Right forelimb (tissue), 1 donor: ENCODE measurements around the gene ESR1.
"Not testable (repeated sequence)": the region's sequence is repeated elsewhere in the genome, so short reads cannot be mapped to it uniquely, and the experiment has no call there.

ENCODE experiments used
- DNase-seq: peaks from one replicate; pipeline ENCODE4 v3.0.0-alpha.2; 2018

The ESR1 gene

DNA sequence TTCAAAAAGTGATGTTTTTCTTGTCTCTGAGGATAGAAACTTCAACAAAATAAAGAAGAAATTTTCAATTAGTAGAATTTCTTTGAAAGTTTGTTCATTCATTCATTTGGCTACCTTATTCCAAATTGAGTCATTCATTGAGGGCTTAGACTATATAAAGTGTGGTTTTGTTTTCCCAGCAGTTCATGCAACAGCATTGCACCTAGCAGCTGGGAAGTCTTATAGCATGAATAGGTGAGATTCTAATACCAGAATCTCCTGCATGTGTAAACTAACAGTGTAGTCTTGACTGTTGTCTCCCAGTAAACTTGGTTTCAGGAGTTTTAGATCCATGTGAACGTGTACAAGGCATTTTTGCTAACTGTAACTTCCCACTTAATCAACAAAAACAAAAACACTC, 7.1 kb downstream of the ESR1 start:
- DNase-seq: no peak

DNA sequence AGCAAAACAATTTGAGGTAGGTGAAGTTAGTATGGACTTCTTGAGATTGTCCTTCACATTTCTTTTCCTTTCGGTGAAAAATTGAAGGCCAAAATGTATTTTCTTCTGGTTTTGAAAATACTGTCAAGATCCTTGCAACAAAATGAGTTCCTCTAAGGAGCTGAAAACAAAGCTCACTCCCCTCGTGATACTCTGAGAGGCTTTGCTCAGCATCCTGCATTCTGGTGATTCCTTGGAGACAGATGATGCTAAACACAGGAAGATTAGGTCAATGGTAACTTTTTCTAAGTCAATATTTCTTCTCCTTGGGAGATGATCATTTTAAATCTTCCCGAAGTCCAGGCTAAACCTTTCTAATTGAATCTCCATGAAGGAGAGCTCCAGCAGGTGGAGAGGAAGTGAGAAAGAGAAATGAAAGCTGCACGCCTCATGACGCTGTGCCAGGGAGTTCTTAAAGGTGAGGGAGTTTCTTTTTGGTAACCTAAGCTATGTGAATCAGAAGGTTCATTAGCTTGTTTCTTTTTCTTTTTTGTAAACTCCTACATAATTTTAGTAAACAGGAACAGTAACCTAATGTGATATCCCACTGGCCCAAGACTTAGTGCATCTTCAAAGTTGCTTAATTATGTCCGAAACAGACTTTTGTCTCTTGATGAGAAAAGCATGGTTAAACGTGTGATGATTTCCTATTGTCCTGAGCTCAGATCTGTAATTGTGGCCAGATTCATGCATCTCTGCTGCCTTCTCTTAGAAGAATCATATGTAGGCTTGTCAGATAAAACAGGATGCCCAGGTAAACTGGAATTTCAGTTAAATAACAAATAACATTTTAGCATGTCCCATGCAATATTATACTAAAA, 15.0 kb downstream of the ESR1 start:
- DNase-seq: no peak

GRCh38 chr6:151826517-151827142, 19.1 kb downstream of the ESR1 start:
- DNase-seq: no peak

DNA sequence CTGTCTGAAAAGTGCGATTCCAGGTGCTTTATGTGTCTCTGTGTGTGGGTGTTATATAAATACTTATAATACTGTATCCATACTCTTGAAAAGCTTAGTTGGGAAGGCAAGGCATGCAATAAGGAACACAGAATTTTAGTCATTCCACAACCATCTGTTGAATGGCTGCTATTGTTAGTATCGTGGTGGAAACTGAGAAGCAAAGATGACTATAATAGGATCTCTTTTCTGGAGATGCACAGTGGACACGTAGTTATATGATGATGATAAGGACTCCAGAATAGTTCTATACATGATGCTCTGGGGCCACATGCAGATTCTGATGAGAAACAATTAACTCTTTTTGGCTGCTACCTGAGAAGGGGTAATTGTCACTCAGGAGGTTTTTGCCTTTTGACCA, 25.2 kb downstream of the ESR1 start:
- DNase-seq: no peak

- DNase-seq: no peak
Observed at GRCh38 chr6:151835396-151835795, 27.9 kb downstream of the ESR1 start.

- no peak for DNase-seq
Observed at GRCh38 chr6:151837223-151837622, 29.7 kb downstream of the ESR1 start.

- DNase-seq: no peak
Observed at GRCh38 chr6:151842816-151843215, 35.3 kb downstream of the ESR1 start.

DNA sequence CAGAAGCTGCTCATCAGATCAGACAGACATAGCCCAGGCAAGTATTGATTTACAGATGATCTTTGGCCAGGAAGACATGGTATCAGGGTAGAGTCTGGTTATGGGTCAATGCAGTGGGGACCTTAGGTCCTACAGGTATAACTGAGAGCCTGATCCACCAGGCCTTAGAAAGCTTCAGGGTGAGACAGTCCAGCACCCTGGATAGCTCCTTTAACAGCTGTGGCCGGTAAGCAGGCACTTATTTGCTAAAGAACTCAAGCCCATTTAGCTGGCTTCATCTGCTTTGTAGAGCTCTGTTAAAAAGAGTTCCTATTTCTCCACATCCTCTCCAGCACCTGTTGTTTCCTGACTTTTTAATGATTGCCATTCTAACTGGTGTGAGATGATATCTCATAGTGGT, 39.6 kb downstream of the ESR1 start:
- DNase-seq: peak; percentile 46

DNA sequence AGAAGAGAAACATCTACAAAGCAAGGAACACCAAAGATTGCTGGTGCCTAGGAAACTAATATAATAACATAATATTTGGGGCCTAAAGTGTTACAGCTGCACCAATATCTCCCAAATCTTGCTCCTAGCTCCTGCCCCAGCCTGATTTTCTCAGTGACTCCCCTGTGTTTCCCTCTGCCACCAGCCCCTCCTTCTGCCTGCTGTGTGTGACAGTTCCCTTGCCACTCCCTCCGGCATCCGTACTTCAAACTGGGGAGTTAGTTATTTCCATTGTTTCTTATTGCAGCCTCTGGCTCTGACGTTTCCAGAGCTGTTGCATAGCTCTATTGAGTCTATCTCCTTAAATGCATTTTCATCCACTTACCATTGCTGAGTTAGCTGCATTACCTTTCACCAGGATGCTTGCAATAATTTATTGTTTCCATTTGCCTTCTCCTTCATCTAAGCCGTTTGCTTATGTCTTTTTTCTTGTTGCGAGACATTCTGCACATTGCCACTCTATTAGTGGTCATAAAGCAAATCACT, 43.1 kb downstream of the ESR1 start:
- no peak for DNase-seq

DNA sequence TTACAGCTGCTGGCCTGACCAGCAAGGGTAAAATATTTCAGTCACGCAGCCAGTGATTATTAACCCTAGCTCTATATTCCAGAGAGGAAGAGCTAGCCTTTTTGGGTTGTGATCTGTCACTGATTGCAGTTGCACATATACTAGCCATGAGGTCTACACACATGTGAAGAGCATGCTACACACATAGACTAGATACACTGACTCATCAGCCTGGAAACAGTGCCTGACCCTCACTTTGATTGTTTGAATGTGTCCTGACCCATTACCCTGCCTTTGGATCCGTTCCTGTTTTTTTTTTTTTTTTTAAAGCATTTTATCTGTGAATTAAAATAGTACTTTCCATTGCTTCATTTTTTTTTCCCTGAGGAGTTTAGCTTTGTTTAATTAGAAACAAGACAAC, 50.8 kb downstream of the ESR1 start:
- no peak for DNase-seq

DNA sequence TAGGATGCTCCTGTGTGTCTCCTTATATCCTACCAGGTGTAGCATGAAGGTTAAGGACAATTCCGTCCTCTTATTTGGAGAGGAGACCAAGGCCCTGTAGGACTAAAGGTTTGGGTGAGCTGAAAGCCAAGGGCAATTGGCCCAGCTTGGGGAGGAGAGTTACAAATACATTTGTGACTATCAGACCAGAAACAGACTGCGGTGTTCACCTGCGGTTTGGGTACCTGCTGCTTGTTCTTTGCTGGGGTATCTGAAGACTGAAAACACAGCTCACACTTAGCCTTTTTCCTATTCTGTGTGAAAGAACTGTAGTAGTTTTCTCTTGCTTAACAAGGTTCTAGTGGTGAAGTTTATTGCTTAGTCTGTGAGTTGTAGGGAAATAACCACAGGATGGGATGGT, 55.0 kb downstream of the ESR1 start:
- no peak for DNase-seq

DNA sequence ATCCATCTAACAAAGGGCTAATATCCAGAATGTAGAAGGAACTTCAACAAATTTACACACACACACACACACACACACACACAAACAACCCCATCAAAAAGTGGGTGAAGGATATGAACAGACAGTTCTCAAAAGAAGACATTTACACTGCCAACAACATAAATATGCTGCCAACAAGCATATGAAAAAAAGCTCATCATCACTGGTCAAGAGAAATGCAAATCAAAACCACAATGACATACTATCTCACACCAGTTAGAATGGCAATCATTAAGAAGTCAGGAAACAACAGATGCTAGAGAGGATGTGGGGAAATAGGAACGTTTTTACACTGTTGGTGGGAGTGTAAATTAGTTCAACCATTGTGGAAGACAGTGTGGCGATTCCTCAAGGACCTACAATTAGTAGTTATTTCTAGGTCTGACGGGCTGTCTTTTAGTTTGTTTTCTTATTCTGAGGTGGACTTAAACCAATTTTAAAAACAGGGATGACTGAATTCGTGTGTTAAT, 59.9 kb downstream of the ESR1 start:
- not testable (repeated sequence) for DNase-seq

- DNase-seq: no peak
Observed at GRCh38 chr6:151869345-151869744, 61.9 kb downstream of the ESR1 start.

DNA sequence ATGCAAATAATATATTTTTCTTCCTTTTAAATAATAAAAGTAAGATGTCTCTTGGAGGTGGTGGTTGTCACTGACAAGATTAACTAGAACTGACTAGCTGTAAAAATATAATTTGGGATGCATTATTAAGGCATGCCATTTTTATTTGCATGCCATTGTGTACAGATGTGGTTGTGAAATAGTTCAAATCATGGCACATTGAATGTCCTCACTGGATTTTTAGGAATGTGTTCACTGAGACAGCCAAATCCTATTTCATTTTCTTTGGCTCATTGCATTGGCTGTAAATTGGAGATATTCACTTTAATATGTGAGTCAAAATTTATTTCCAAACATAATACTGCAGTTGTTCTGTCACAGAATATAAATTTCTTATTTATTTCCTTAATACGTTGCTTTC, 62.3 kb downstream of the ESR1 start:
- no peak for DNase-seq

DNA sequence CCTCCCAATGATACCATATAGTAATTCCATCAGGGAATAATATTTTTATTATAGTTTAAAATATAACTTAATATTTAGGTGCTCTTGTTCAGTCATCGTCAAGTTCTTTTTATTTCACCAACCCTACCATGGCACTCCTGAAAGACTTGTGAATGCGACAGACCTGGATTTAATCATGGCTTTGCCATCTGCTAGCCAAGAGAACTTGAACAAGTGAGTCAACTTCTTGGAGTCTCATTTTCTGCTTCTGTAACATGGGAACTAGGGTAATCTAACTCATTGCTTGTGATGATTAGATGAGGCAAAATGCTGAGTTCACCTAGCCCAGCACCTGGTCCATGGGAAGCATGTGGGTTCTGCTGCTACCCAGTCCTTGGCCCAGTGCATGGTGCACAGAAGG, 62.9 kb downstream of the ESR1 start:
- no peak for DNase-seq

GRCh38 chr6:151875524-151875923, 68.0 kb downstream of the ESR1 start:
- DNase-seq: no peak

GRCh38 chr6:151876122-151876521, 68.6 kb downstream of the ESR1 start:
- DNase-seq: no peak

- no peak for DNase-seq
Observed at GRCh38 chr6:151877458-151877857, 70.0 kb downstream of the ESR1 start.

- DNase-seq: no peak
Observed at GRCh38 chr6:151881231-151881630, 73.7 kb downstream of the ESR1 start.

GRCh38 chr6:151882206-151882605, 74.7 kb downstream of the ESR1 start:
- no peak for DNase-seq

DNA sequence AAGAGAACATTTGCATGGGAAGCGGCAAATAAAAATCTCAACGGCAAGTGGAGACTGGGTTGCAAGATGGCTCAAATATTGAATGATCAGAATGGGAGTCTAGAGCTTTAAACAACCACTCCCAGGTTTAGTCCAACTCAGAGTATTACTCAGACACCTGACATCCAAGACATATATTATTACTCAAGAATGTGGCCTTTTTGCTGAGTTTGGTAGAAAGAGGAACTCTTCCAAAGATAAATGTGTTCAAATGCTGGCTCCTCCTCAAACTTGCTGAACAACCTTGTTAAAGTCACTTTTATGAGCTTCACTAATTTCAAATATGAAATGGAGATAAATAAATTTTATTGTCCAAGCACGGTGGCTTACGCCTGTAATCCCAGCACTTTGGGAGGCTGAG, 77.8 kb downstream of the ESR1 start:
- no peak for DNase-seq

DNA sequence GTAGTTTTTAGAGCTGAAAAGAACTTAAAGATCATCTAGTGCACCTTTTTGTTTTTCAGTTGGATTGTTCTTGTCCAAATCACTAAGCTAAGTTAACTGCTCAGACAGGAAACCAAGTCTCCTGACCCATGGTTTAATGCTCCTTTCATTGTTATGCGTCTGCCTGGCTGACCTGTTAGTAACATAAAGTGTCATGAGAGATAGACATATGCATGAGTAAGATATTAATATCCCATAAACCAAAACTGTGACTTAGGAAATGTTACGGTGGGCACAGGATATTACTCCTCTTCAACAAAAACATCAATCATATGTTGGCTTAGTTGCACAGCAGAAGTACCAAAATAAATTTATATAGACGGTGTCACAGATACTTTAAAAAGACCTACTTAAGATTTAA, 84.0 kb downstream of the ESR1 start:
- no peak for DNase-seq

DNA sequence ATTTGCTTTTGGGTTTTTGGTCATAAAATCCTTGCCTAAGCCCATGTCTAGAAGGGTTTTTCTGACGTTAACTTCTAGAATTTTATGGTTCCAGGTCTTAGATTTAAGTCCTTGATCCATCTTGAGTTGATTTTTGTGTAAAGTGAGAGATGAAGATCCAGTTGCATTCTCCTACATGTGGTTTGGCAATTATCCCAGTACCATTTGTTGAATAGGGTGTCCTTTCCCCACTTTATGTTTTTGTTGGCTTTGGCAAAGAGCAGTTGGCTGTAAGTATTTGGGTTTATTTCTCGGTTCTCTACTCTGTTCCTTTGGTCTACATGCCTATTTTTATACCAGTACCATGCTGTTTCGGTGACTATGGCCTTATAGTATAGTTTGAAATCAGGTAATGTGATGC, 86.9 kb downstream of the ESR1 start:
- DNase-seq: not testable (repeated sequence)

DNA sequence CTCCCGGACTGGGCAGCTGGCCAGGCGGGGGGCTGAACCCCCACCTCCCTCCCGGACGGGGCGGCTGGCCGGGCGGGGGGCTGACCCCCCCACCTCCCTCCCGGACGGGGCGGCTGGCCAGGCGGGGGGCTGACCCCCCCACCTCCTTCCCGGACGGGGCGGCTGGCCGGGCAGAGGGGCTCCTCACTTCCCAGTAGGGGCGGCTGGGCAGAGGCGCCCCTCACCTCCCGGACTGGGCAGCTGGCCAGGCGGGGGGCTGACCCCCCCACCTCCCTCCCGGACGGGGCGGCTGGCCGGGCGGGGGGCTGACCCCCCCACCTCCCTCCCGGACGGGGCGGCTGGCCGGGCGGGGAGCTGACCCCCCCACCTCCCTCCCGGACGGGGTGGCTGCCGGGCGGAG, 91.7 kb downstream of the ESR1 start:
- DNase-seq: not testable (repeated sequence)
